BJ (cell line): ENCODE results near the gene LTF. TPM values are rescaled to one million over a fixed set of nuclear protein-coding genes. Genes with fewer than 3 reads are reported as not detected.

Source experiments
- CTCF ChIA-PET: fragments of 350-600 bp; formaldehyde crosslinking; extraction: SDS; loops from one replicate; lab custom pipeline; 2021; ENCODE audit warnings: antibody characterized with exemption, inconsistent platforms; lab: Yijun Ruan, JAX
- POLR2A ChIA-PET: fragments of 300-600 bp; sonication (Branson Sonifier 250); formaldehyde crosslinking; extraction: SDS; loops from one replicate; lab custom pipeline; 2021; ENCODE audit warnings: antibody characterized with exemption; lab: Charles Lee
- DNase-seq: peaks from one replicate; pipeline ENCODE4 v3.0.0-alpha.2; 2011; ENCODE audit warnings: low read depth
- H3K27me3 ChIP-seq: 2 replicates; pipeline ENCODE4 v1.6.0; 2011; ENCODE audit warnings: low read length; ENCODE audit not compliant: control insufficient read depth, insufficient read depth
- H3K36me3 ChIP-seq: 2 replicates; pipeline ENCODE4 v1.5.1; 2011; ENCODE audit warnings: low read length; ENCODE audit not compliant: control insufficient read depth, insufficient read depth
- H3K4me3 ChIP-seq: 2 replicates; pipeline ENCODE4 v1.5.1; 2011; ENCODE audit warnings: low read depth, mild to moderate bottlenecking, control low read depth, low read length
- polyA plus RNA-seq: library from polyadenylated mRNA; depleted of rRNA; stranded (reverse); fragments of >200 nt; gene quantifications from 2 replicates; pipeline ENCODE4 v1.2.3, GENCODE V29; 2011
- TF ChIP-seq, protein P1 (sequence below): IDR thresholded peaks from 2 replicates; pipeline ENCODE4 v1.5.1; 2011; ENCODE audit warnings: low read depth, mild to moderate bottlenecking, control low read depth, inconsistent platforms, low read length, moderate library complexity; ENCODE audit not compliant: insufficient read depth

Gene LTF
- polyA plus RNA-seq, 1 experiment, result not detected

DNA sequence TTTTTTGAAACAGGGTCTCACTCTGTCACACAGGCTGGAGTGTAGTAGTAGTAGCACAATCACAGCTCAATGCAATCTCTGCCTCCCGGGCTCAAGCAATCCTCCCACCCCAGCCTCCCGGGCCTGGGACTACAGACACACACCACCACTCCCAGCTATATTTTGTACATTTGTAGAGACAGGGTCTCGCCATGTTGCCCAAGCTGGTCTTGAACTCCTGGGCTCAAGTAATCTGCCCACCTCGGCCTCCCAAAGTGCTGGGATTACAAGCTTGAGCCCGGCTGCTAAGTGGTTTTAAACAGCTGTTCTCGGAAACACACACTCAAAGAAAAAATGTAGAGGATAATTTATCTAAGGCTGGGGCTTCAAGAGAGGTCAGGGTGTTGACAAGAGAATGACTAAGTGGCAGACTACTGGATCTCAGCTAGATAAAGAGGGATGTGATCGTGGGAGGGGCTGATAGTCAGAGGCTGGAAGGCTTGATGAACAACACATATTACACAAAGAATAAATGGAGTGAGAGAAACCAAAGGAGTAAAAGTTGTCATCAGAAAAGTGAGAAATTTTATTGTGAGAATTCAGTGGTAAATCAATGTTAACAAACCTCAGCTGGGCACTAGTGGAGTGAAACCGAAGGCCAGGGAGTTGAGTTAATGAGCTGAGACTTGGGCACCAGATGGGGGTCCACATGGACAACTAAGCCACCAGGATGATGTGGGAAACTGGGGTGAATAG, 64.5 kb downstream of the LTF start:
- POLR2A ChIA-PET, result no interaction called here
- TF ChIP-seq, protein P1, sequence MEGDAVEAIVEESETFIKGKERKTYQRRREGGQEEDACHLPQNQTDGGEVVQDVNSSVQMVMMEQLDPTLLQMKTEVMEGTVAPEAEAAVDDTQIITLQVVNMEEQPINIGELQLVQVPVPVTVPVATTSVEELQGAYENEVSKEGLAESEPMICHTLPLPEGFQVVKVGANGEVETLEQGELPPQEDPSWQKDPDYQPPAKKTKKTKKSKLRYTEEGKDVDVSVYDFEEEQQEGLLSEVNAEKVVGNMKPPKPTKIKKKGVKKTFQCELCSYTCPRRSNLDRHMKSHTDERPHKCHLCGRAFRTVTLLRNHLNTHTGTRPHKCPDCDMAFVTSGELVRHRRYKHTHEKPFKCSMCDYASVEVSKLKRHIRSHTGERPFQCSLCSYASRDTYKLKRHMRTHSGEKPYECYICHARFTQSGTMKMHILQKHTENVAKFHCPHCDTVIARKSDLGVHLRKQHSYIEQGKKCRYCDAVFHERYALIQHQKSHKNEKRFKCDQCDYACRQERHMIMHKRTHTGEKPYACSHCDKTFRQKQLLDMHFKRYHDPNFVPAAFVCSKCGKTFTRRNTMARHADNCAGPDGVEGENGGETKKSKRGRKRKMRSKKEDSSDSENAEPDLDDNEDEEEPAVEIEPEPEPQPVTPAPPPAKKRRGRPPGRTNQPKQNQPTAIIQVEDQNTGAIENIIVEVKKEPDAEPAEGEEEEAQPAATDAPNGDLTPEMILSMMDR, result no peak
- CTCF ChIA-PET, result interaction anchor here (1.7 to 2.3 kb wide), 3 partner anchors 8 to 49 kb away, joined by 3 to 11 read pairs (median 7); partner anchors contain the start of genes CCR5AS and CCRL2
- Histone ChIP-seq H3K36me3 (no peaks in the 10 kb centered on the region), H3K27me3 (peaks cover 1% of the 10 kb centered on the region), H3K4me3 (no peak overlapping the region)
- DNase-seq, result no peak

DNA sequence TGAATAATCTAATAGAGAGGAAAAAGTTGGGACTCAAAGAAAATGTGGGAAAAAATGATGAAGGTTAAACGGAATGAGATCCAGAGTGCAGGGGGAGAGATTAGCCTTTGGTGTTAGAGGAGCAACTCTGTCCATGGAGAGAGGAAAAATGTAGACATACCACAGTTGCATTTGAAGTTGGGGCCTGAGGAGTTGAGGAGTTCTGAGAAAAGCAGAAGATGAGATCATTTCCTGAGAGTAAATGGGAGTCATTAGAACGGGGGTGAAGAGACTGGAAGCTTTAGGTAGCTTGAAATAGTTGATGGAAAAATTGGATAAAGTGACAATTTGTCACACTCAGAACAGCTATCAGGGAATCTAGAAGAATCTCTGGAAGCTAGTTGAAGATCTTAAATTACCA, 65.1 kb downstream of the LTF start:
- TF ChIP-seq, protein P1, result no peak
- ChIA-PET POLR2A (no interaction called here), CTCF (interaction anchor here (1.7 to 2.3 kb wide), 3 partner anchors 8 to 49 kb away, joined by 3 to 11 read pairs (median 7); partner anchors contain the start of genes CCR5AS and CCRL2)
- peaks cover 1% of the 10 kb centered on the region for H3K27me3 ChIP-seq
- no peak overlapping the region for H3K4me3 ChIP-seq
- no peaks in the 10 kb centered on the region for H3K36me3 ChIP-seq
- DNase-seq, result no peak

DNA sequence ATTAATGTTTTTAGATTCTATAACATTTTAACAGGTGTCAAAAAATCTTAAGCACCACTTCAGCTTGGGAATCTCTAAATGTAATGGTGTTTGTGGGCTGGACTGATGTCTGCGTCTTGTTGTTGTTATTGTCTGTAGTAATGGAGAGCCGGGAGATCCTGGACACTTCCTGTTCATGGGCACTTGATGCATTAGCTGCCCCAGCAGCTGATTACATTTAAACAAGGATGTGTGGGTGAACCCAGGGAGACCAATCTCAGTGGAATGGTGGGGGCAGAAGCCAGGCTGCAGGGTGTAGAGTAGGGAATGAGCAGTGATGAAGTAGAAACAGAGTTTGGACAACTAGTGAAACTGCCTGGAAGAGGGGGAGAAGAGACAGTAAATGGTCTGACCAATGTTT, 65.6 kb downstream of the LTF start:
- CTCF ChIA-PET, result interaction anchor here (1.7 to 2.3 kb wide), 4 partner anchors 9 to 50 kb away, joined by 3 to 11 read pairs (median 9); partner anchors contain the start of genes CCR5AS and CCRL2
- DNase-seq, result no peak
- Histone ChIP-seq H3K27me3 (peaks cover 1% of the 10 kb centered on the region), H3K4me3 (no peak overlapping the region), H3K36me3 (no peaks in the 10 kb centered on the region)
- TF ChIP-seq, protein P1, result no peak
- POLR2A ChIA-PET, result no interaction called here

DNA sequence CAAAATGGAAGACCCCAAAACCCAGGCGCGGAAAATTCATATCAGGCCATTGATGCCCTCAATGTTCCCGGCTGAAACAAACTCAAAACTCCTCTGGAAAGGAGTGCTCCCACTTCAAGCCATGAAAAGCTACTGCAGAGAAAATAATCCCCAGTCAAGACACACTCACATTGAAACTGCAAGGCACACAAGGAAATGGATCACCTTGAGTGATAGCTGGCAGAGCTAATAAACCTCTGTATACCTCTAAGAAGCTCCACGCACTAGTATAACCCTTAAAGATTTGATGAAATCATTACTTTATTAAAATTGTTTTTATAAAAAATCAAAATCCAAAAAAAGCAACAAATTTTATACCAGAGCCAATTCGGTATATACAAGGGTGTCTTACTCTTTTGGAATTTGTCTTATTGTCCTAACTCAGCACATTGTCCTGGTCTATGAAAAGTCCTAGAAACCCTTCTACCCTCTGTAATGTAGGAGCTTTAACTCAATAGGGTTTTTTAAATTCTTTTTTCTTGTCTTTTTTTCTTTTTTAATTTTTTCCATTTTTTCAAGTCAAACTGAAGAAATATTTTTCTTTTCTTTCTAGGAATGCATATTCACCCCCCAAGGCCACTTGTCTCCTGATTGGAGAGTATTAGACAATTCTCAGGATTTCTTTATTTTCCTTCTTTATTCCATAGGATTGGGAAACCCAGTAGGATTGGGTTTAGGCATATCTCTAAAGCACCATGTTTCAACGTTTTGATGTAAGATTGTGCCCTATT, 66.3 kb downstream of the LTF start:
- ChIA-PET CTCF (interaction anchor here (2.2 to 2.3 kb wide), 2 partner anchors 10 to 20 kb away, joined by 11 read pairs; partner anchors contain the start of genes CCR5AS and CCRL2), POLR2A (no interaction called here)
- Histone ChIP-seq H3K4me3 (no peak overlapping the region), H3K36me3 (no peaks in the 10 kb centered on the region), H3K27me3 (peaks cover 3% of the 10 kb centered on the region)
- DNase-seq, result no peak
- TF ChIP-seq, protein P1, result no peak

- POLR2A ChIA-PET, result no interaction called here
These were observed 67.6 kb downstream of the LTF start for GRCh38 chr3:46397111-46397510.

More at GRCh38 chr3:46397111-46397510, 67.6 kb downstream of the LTF start:
- CTCF ChIA-PET, result interaction anchor here (2.2 kb wide), 1 partner anchor 19 kb away, joined by 11 read pairs; no protein-coding TSS in a partner anchor
- DNase-seq, result no peak
- H3K36me3 ChIP-seq, result no peaks in the 10 kb centered on the region
- H3K27me3 ChIP-seq, result peaks cover 3% of the 10 kb centered on the region
- TF ChIP-seq, protein P1, result no peak
- H3K4me3 ChIP-seq, result no peak overlapping the region
